Stimulated activated CD8-positive, alpha-beta memory T cell treated with anti-CD3 and anti-CD28 coated beads, Interleukin-7, amount 100 ng/mL, for 1 hour (primary cell): Measurements from ENCODE around the gene KCNT1.
"Not testable (repeated sequence)": the region's sequence is repeated elsewhere in the genome, so short reads cannot be mapped to it uniquely, and the experiment has no call there.

Experiments
- DNase-seq, 2 donors: peaks; one replicate each; pipeline ENCODE4 v3.0.0-alpha.2; 2020; ENCODE audit warnings: low read depth in 2 of 2

The KCNT1 gene

GRCh38 chr9:135701959-135702721 is at the start of gene KCNT1:
TSS of gene KCNT1 (plus strand) at chr9:135702185. CDS start at chr9:135702259, 74 bp downstream.
- peak; percentile 3 to 28 for DNase-seq

- DNase-seq, result no peak
Measured at GRCh38 chr9:135655317-135655716, 46.7 kb upstream of the KCNT1 start.

- DNase-seq, result no peak
Measured at GRCh38 chr9:135657416-135657815, 44.6 kb upstream of the KCNT1 start.

- no peak for DNase-seq
Measured at GRCh38 chr9:135659252-135659651, 42.7 kb upstream of the KCNT1 start.

GRCh38 chr9:135660407-135660806 is 41.6 kb upstream of the KCNT1 start:
- DNase-seq, result no peak

GRCh38 chr9:135661816-135662560 is 40.0 kb upstream of the KCNT1 start:
- DNase-seq, result no peak

- no peak for DNase-seq
Measured at GRCh38 chr9:135662758-135663450, 39.1 kb upstream of the KCNT1 start, which contains the start of gene LCN9. TSS of gene LCN9 (plus strand) at chr9:135663309. CDS start at chr9:135663322, 13 bp downstream.

GRCh38 chr9:135663451-135663770 is 38.6 kb upstream of the KCNT1 start:
- no peak for DNase-seq

GRCh38 chr9:135663857-135664256 is 38.1 kb upstream of the KCNT1 start:
- DNase-seq, result no peak

- no peak for DNase-seq
Measured at GRCh38 chr9:135664266-135664665, 37.7 kb upstream of the KCNT1 start.

- no peak for DNase-seq
Measured at GRCh38 chr9:135664801-135665794, 36.9 kb upstream of the KCNT1 start.

GRCh38 chr9:135665795-135666189 is 36.2 kb upstream of the KCNT1 start:
- DNase-seq, result no peak

GRCh38 chr9:135666534-135667462 is 35.2 kb upstream of the KCNT1 start:
- no peak for DNase-seq

GRCh38 chr9:135667463-135668001 is 34.5 kb upstream of the KCNT1 start:
- no peak for DNase-seq

GRCh38 chr9:135669018-135669417 is 33.0 kb upstream of the KCNT1 start:
- DNase-seq, result not testable (repeated sequence)

GRCh38 chr9:135669616-135670285 is 32.2 kb upstream of the KCNT1 start:
- DNase-seq, result no peak

- no peak for DNase-seq
Measured at GRCh38 chr9:135670721-135671590, 31.0 kb upstream of the KCNT1 start.

- no peak for DNase-seq
Measured at GRCh38 chr9:135671591-135672041, 30.4 kb upstream of the KCNT1 start.
